DOHH2 (cell line): ENCODE results near the gene STAG1.

ENCODE experiments used
- H3F3A ChIP-seq: fragments of 200-600 bp; sonication (generic), shearing (Covaris generic); 2 replicates; pipeline ENCODE4 v1.6.0; 2016; ENCODE audit warnings: antibody characterized with exemption, mild to moderate bottlenecking; ENCODE audit not compliant: control insufficient read depth, insufficient read depth
- H3K27ac ChIP-seq: fragments of 200-600 bp; sonication (generic); 2 replicates; pipeline ENCODE4 v1.5.1; 2014; ENCODE audit warnings: low read depth, mild to moderate bottlenecking, low read length, moderate library complexity
- H3K27me3 ChIP-seq: fragments of 200-600 bp; sonication (generic); 2 replicates; pipeline ENCODE4 v1.6.1; 2014; ENCODE audit warnings: mild to moderate bottlenecking, low read length, mixed read lengths; ENCODE audit not compliant: control insufficient read depth
- H3K36me3 ChIP-seq: fragments of 200-600 bp; sonication (generic); 2 replicates; pipeline ENCODE4 v1.6.1; 2014; ENCODE audit warnings: mild to moderate bottlenecking, low read length, moderate library complexity, mixed read lengths; ENCODE audit not compliant: control insufficient read depth
- H3K4me1 ChIP-seq: fragments of 200-600 bp; sonication (generic); 2 replicates; pipeline ENCODE4 v1.6.1; 2014; ENCODE audit warnings: mild to moderate bottlenecking, low read length, mixed read lengths; ENCODE audit not compliant: control insufficient read depth
- H3K4me2 ChIP-seq: fragments of 200-600 bp; sonication (generic); 2 replicates; pipeline ENCODE4 v1.6.0; 2014; ENCODE audit warnings: mild to moderate bottlenecking, low read length, moderate library complexity
- H3K4me3 ChIP-seq: fragments of 200-600 bp; sonication (generic); 2 replicates; pipeline ENCODE4 v1.5.1; 2014; ENCODE audit warnings: mild to moderate bottlenecking, low read length, mixed read lengths
- H3K79me2 ChIP-seq: fragments of 200-600 bp; sonication (generic); 2 replicates; pipeline ENCODE4 v1.6.1; 2014; ENCODE audit warnings: mild to moderate bottlenecking, low read length, mixed read lengths; ENCODE audit not compliant: control insufficient read depth
- H3K9me2 ChIP-seq: fragments of 200-600 bp; sonication (generic); replicated peaks from 2 replicates; pipeline ENCODE4 v1.6.1; 2014; ENCODE audit warnings: mild to moderate bottlenecking, low read length, mixed read lengths; ENCODE audit not compliant: control insufficient read depth
- H3K9me3 ChIP-seq: fragments of 200-600 bp; sonication (generic); 2 replicates; pipeline ENCODE4 v1.6.1; 2014; ENCODE audit warnings: antibody characterized with exemption, low read length, mixed read lengths; ENCODE audit not compliant: control insufficient read depth, insufficient read depth
- H4K20me1 ChIP-seq: fragments of 200-600 bp; sonication (generic); 2 replicates; pipeline ENCODE4 v1.6.0; 2014; ENCODE audit warnings: low read depth, mild to moderate bottlenecking, antibody characterized with exemption, low read length, moderate library complexity; ENCODE audit not compliant: control insufficient read depth, insufficient read depth
- CTCF ChIP-seq: fragments of 200-600 bp; sonication (generic); IDR thresholded peaks from one replicate; pipeline ENCODE4 v1.5.1; 2014; ENCODE audit warnings: antibody characterized with exemption, mild to moderate bottlenecking, low read depth, low read length; ENCODE audit not compliant: poor library complexity, severe bottlenecking
- EZH2phosphoT487 ChIP-seq: fragments of 200-600 bp; sonication (generic); IDR thresholded peaks from 2 replicates; pipeline ENCODE4 v1.6.1; 2017; ENCODE audit warnings: borderline replicate concordance, mild to moderate bottlenecking, antibody characterized with exemption, low read length, moderate library complexity, mixed read lengths

The STAG1 gene

DNA sequence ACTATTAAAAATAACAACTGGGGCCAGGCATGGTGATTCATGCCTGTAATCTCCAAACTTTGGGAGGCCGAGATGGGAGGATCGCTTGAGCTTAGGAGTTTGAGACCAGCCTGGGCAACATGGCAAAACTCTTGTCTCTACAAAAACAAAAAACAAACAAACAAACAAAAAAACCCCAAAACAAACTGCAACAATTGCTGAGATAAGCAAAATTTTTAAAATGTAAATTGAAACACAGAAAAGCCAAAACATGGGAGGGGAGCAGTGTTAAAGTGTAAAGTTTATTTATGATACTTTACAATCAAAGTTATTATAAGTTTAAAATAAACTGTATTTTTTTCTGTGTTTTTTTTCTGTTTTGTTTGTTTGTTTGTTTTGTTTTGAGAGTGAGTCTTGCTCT lies 294.4 kb downstream of the STAG1 start:
- no peaks in the 10 kb centered on the region for H3K4me1 ChIP-seq
- no peaks in the 10 kb centered on the region for H3K27me3 ChIP-seq

GRCh38 chr3:136456196-136456595 lies 296.0 kb downstream of the STAG1 start:
- no peaks in the 10 kb centered on the region for H3K27me3 ChIP-seq
- H3K9me2 ChIP-seq, result no peaks in the 10 kb centered on the region
- TF ChIP-seq CTCF, result no peak
- no peak for TF ChIP-seq EZH2phosphoT487
- H3K27ac ChIP-seq, result no peak overlapping the region
- peaks cover 44% of the 10 kb centered on the region for H3K36me3 ChIP-seq
- H3F3A ChIP-seq, result no peaks in the 10 kb centered on the region
- no peaks in the 10 kb centered on the region for H4K20me1 ChIP-seq
- peaks cover 28% of the 10 kb centered on the region for H3K9me3 ChIP-seq
- H3K4me3 ChIP-seq, result no peak overlapping the region
- H3K79me2 ChIP-seq, result no peaks in the 10 kb centered on the region; the same call in 1 of the 2 replicates
- no peak overlapping the region for H3K4me2 ChIP-seq
- no peaks in the 10 kb centered on the region for H3K4me1 ChIP-seq

More for the DNA sequence above, 294.4 kb downstream of the STAG1 start:
- H3K9me3 ChIP-seq, result peaks cover 28% of the 10 kb centered on the region
- no peaks in the 10 kb centered on the region for H3F3A ChIP-seq
- no peak overlapping the region for H3K4me3 ChIP-seq
- no peaks in the 10 kb centered on the region; the same call in 1 of the 2 replicates for H3K79me2 ChIP-seq
- no peaks in the 10 kb centered on the region for H3K9me2 ChIP-seq
- H3K4me2 ChIP-seq, result no peak overlapping the region
- no peaks in the 10 kb centered on the region for H4K20me1 ChIP-seq
- no peak for TF ChIP-seq EZH2phosphoT487
- no peak for TF ChIP-seq CTCF
- H3K36me3 ChIP-seq, result peaks cover 55% of the 10 kb centered on the region
- H3K27ac ChIP-seq, result no peak overlapping the region

DNA sequence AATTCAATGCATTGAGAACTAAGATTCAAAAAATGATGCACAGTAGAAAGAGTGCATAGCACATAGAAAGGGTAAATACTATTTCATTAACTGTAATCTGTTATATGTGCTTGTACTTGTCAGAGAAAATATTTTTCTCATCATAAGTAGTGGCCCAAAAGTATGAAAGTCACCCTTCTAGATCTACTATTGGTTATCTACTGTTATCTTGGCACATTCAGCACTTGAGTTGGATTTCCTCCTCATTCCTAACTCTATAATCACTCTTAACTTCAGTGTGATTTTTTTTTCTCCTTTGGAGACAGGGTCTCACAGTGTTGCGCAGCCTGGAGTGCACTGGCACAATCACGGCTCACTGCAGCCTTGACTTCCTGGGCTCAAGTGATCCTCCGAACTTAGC lies 307.6 kb downstream of the STAG1 start:
- no peaks in the 10 kb centered on the region for H4K20me1 ChIP-seq
- H3F3A ChIP-seq, result no peaks in the 10 kb centered on the region
- no peaks in the 10 kb centered on the region for H3K9me2 ChIP-seq
- H3K79me2 ChIP-seq, result no peaks in the 10 kb centered on the region
- H3K4me2 ChIP-seq, result no peak overlapping the region
- H3K27ac ChIP-seq, result no peak overlapping the region
- no peaks in the 10 kb centered on the region for H3K4me1 ChIP-seq
- H3K9me3 ChIP-seq, result no peaks in the 10 kb centered on the region
- no peaks in the 10 kb centered on the region for H3K27me3 ChIP-seq
- no peak overlapping the region for H3K4me3 ChIP-seq
- H3K36me3 ChIP-seq, result peaks cover 23% of the 10 kb centered on the region
- no peak for TF ChIP-seq EZH2phosphoT487
- TF ChIP-seq CTCF, result no peak
